SKM-1 treated with dmso at 0.1 percent for 144 hours (cell line): ENCODE data around the gene YARS2.
"Not testable (repeated sequence)": the region's sequence is repeated elsewhere in the genome, so short reads cannot be mapped to it uniquely, and the experiment has no call there.

Source experiments
- DNase-seq: peaks from one replicate; lab custom pipeline; 2025; ENCODE audit not compliant: unreplicated experiment; lab: John Stamatoyannopoulos, UW

YARS2 gene

DNA sequence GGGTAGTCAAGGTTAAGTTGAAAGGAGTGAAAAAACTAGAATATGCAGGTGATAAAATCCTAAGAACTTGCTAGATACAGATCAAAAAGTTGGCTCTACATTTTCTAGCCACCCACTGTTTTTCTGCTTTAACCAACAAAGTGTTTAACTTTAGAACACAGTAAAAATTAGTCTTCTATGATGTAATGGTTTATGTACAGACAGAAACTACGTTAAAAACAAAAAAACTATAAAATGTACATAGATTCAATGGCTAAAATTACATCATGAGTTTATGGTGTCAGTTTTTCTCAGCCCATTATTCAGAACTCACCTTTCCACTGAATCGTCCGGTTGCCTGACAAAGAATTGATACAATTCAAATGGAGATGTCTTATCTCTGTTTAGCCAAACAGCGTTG lies 2.1 kb downstream of the YARS2 start:
- DNase-seq, result no peak

- no peak for DNase-seq
Observed at GRCh38 chr12:32743264-32743663, 12.4 kb downstream of the YARS2 start.

- no peak for DNase-seq
Observed at GRCh38 chr12:32742133-32742532, 13.6 kb downstream of the YARS2 start.

GRCh38 chr12:32739279-32739678 lies 16.4 kb downstream of the YARS2 start:
- DNase-seq, result no peak

GRCh38 chr12:32737715-32738114 lies 18.0 kb downstream of the YARS2 start:
- DNase-seq, result no peak

DNA sequence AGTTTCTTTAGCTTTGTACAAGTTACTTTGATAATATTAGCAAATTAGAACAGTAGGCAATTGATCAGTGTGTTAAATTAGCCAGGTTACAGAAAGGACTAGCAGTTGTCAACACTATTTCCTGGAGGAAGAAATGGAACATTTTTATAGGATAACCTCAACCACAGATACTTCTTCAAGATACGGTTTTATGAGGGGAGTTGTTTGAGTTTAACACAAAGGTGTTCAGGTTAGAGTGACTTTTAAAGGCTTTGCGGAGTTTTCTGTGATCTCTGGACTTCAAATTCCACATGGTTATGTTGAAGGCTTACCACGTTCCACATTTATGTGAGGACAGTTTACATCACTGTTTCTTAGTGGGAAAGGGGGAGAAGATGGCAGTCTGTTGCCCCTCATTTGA lies 19.3 kb downstream of the YARS2 start:
- DNase-seq, result no peak

DNA sequence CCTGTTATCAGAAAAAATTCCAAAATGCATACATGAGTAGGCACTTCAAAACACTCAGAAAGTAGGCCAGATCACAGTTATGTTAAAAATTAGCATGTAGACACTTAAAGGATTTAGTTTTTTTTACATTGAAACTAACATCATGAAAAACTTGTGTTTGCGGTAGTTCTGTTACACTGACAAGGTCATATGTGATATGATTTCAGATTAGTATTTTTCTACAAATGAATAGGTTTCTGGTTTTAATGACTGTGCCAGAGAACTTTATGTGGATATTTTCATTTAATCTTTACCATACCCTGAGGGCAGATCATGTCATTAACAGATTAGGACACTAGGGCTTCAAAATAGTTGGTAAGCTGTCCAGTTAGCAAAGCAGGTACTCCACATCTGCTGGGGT lies 20.7 kb downstream of the YARS2 start:
- DNase-seq, result no peak

DNA sequence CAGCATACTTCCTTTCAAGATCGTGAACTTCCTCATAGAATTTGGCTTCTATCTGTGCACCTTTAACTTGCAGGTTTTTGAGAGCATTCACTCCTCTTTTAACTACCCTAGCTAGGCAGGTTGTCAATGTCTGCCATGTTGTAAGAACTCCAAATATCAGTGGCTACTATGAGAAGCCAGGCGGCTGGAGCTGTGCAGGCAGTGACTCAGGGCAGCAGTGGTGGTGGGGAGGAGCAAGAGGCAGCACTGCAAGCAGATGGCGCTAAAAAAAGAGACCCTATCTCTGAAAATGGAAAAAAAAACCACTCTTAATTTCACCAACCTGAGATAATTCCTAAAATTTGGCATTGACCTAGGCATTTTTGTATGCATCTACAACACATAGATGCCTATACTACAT lies 28.5 kb downstream of the YARS2 start:
- no peak for DNase-seq

DNA sequence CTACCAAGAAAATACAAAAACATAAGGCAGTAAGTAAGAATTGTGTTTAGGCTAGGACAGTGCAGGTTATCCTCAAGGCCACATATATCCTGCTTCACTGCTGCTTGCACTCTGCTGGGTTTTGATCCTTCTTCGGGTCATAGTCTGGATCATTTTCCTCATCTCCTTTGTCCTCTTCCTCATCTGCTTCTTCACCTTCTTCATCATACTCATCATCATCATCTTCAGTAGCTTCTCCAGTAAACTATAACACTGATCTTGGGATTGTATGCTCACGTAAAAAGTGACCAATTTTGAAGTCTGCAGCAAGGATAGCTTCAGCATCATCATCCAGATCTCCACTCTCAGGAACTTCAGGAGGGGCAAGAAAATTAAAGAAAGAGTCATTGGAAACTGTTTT lies 29.4 kb downstream of the YARS2 start:
- no peak for DNase-seq

DNA sequence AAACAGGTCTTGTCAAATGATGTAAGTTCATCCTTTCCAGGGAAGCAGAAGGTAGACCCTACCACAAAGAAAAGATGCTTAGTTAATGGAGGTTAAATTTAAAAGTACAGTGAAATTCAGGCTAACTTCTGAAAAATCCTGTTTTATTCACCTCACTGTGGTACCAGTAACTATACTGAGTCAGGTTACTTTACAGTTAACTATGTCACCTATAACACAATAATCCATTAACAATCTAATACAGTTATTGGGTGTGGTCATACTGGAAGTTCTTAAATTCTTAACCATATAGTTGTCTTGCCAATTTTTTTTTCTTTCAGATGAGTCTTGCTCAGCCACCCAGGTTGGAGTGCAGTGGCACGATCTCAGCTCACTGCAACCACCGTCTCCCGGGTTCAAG lies 30.4 kb downstream of the YARS2 start:
- not testable (repeated sequence) for DNase-seq

DNA sequence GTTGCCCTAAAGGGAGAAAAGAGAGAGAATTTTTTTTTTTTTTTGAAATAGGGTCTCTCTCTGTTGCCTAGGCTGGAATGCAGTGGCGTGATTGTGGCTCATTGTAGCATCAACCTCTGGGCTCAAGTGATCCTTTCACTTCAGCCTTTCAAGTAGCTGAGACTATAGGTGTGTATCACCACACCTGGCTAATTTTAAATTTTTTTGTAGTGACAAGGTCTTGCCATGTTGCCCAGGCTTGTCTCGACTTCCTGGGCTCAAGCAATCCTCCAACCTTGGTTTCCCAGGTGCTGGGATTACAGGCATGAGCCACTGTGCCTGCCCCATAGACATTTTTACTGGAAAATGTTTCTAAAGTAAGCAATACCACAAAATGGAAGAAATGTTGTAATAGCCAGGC lies 36.8 kb downstream of the YARS2 start:
- DNase-seq, result no peak

GRCh38 chr12:32714772-32715171 lies 40.9 kb downstream of the YARS2 start:
- DNase-seq, result no peak

GRCh38 chr12:32708926-32709325 lies 46.8 kb downstream of the YARS2 start:
- no peak for DNase-seq

DNA sequence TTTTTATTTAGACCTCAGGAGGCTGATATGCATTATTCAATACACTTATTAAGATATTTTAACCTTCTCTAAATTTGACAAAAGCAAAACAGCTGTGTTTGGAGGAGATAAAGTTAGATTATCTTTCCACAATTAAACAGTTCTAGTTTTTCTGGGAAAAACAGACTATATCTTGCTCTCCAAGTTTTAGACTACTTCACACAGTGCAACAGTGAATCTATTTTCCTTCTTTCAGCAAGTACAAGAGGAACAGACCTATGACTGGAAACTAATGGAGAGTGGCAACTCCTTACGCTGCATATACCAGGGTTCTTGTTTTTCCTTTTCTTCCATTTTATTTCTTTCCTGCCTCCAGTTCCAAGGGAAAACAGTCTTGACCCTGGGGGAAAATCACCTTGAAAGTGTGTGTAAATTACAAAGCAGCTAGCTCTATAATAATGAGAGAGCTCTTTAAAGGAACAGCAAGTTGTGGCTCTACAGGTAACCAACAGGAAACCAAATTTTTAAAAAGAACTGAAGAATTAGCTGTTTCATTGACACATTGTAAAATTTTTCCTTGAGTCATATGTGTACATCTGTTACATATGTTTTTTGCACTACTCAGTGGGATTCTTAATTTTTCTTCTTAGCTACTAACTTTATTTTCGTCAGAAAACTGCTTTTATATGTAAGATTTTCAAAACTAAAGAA lies 49.2 kb downstream of the YARS2 start:
- DNase-seq, result no peak

DNA sequence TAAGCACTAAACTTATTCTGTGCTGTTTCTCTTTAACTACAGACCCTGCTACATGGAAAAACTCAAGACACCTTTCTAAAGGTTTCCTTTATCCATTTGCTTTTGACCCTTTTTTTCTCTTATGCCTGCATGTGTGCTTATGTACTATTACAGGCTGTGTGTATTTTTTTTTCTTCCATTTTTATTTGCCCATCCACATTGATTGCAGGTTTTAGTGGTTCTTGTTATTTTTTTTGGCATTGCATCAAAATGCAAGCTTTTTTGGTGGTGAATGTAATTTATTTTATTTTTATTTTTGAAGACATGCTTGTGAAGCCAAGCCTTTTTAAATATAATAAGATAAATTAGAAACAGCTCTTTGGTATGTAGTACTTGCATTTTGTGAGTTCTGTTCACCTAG lies 49.9 kb downstream of the YARS2 start:
- DNase-seq, result no peak

GRCh38 chr12:32702946-32703345 lies 52.8 kb downstream of the YARS2 start:
- DNase-seq, result no peak

DNA sequence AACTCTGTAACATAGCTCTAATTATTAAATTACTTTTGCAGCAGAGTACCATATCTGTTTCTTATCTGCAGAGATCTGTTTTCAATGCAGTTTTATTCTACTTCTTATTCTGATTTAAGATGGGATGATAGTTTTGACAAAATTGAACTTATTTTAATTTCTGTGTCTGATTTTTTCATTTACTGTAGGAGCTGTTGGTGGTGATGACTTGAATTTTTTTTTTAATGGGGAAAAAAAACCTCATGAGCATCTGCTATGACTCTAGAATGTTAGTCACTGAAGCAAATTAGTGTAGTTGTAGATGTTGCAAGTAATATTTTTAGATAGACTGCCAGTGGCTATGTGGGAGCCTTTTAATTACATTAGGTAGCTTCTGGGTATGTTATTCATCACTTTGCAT lies 53.2 kb downstream of the YARS2 start:
- DNase-seq, result no peak

DNA sequence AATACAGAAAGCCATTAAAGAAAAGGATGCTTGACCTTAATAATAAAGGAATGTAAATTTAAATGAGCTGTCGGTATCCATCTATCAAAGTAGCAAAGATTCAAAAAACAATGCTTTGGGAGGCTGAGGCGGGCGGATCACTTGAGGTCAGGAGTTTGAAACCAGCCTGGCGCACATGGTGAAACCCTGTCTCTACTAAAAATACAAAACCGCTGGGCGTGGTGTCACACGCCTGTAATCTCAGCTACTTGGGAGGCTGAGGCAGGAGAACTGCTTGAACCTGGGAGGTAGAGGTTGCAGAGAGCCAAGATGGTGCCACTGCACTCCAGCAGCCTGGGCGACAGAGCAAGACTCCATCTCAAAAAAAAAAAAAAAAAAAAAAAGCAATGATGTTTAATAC lies 56.3 kb downstream of the YARS2 start:
- not testable (repeated sequence) for DNase-seq

DNA sequence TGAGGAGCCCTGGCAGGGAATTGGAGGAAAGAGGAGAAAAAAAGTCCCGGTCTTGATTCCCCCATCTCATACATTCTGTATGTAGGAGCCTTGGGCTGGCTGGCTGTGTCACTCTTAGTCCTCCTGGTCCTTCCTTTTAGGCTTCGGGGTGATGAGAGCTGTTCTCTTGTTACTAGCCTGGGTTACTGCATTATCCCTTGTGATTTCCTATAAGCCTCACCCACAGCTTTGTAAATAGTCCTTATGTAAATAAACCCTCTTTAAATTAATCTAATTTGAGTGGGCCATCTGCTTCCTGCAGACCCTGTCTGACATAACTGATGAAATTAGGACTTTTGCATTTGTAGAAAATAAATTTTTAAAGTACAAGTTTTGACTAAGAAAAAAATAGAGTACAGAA lies 57.4 kb downstream of the YARS2 start:
- DNase-seq, result no peak

GRCh38 chr12:32697445-32697844 lies 58.3 kb downstream of the YARS2 start:
- DNase-seq, result no peak
